GM12878 (cell line): Measurements from ENCODE around the gene TPBGL. TPM values are rescaled to one million over a fixed set of nuclear protein-coding genes. Genes with fewer than 3 reads are reported as not detected.

Experiments
- ATAC-seq: fragments of 200-7000 bp; cut with Tn5 transposase; 3 replicates; pipeline ENCODE4 v1.9.1; 2020; ENCODE audit warnings: mild to moderate bottlenecking, moderate library complexity
- BruUV-seq: library from RNA; stranded (reverse); fragments of 400-500 nt; replicated peaks from 2 replicates; lab custom pipeline; 2021; lab: Mats Ljungman, UMichigan
- CTCF ChIA-PET: fragments of 300-600 bp; sonication (Branson Sonifier 250); formaldehyde crosslinking; extraction: SDS; loops from one replicate; lab custom pipeline; 2021; ENCODE audit warnings: inconsistent platforms; lab: Yijun Ruan, JAX
- POLR2A ChIA-PET: fragments of 350-600 bp; formaldehyde crosslinking; extraction: SDS; loops from one replicate; lab custom pipeline; 2021; ENCODE audit warnings: inconsistent platforms; lab: Charles Lee
- RAD21 ChIA-PET: fragments of 300-600 bp; sonication (Branson Sonifier 250); formaldehyde crosslinking; loops from one replicate; lab custom pipeline; 2023; ENCODE audit warnings: antibody characterized with exemption; ENCODE audit not compliant: unreplicated experiment; lab: Charles Lee
- SMC1A ChIA-PET: fragments of 300-600 bp; sonication (Branson Sonifier 250); formaldehyde crosslinking; loops from one replicate; lab custom pipeline; 2023; ENCODE audit not compliant: unreplicated experiment, uncharacterized antibody; lab: Charles Lee
- DNase-seq: peaks from one replicate; pipeline ENCODE4 v3.0.0-alpha.2; 2011; ENCODE audit warnings: low read depth, low spot score
- FAIRE-seq: peaks from 3 replicates; lab custom pipeline; 2011; peaks lifted over from hg19 to GRCh38; lab: Jason Lieb, UNC
- H2AFZ ChIP-seq: 2 replicates; pipeline ENCODE4 v1.6.0; 2011; ENCODE audit warnings: low read depth, low read length, control low read depth; ENCODE audit not compliant: control insufficient read depth
- H3K27ac ChIP-seq: 2 replicates; pipeline ENCODE4 v1.5.1; 2011; ENCODE audit warnings: control low read depth; ENCODE audit not compliant: control insufficient read depth, insufficient read depth
- H3K27me3 ChIP-seq, 2 experiments: replicated peaks in 1 of 2; 2 replicates each; pipeline versions ENCODE4 v1.6.0 to v1.6.1; 2011; ENCODE audit warnings: low read length in 1 of 2; ENCODE audit not compliant: control insufficient read depth in 2 of 2, insufficient read depth in 2 of 2
- H3K36me3 ChIP-seq, 2 experiments: 2 replicates each; pipeline ENCODE4 v1.5.1; 2011; ENCODE audit warnings: low read length in 1 of 2; ENCODE audit not compliant: control insufficient read depth in 2 of 2, insufficient read depth in 2 of 2
- H3K4me1 ChIP-seq: 2 replicates; pipeline ENCODE4 v1.6.1; 2011; ENCODE audit warnings: mild to moderate bottlenecking, low read length, moderate library complexity, mixed read lengths; ENCODE audit not compliant: control insufficient read depth, insufficient read depth
- H3K4me2 ChIP-seq: 2 replicates; pipeline ENCODE4 v1.6.0; 2011; ENCODE audit warnings: control low read depth; ENCODE audit not compliant: control insufficient read depth, insufficient read depth
- H3K4me3 ChIP-seq: fragments of 200-600 bp; sonication (generic); 2 replicates; pipeline ENCODE4 v1.5.1; 2016
- H3K79me2 ChIP-seq: 2 replicates; pipeline ENCODE4 v1.6.0; 2011; ENCODE audit warnings: low read length; ENCODE audit not compliant: control insufficient read depth, insufficient read depth
- H3K9ac ChIP-seq: 2 replicates; pipeline ENCODE4 v1.8.0; 2011; ENCODE audit warnings: low read length, control low read depth, mixed read lengths; ENCODE audit not compliant: control insufficient read depth, insufficient read depth
- H3K9me3 ChIP-seq: replicated peaks from 3 replicates; pipeline ENCODE4 v1.5.1; 2011; ENCODE audit warnings: mild to moderate bottlenecking, low read length; ENCODE audit not compliant: control insufficient read depth, insufficient read depth
- H4K20me1 ChIP-seq: 2 replicates; pipeline ENCODE4 v1.6.0; 2011; ENCODE audit not compliant: control insufficient read depth, insufficient read depth
- BHLHE40 ChIP-seq, 2 experiments: fragments of 450-650 bp in 1 of 2; IDR thresholded peaks; 2 replicates each; pipeline ENCODE4 v1.6.1; 2011 to 2017; ENCODE audit warnings: low read depth in 2 of 2, borderline replicate concordance in 1 of 2, improper control_type of control experiment in 1 of 2, low read length in 1 of 2, mild to moderate bottlenecking in 1 of 2
- BRCA1 ChIP-seq: IDR thresholded peaks from 2 replicates; pipeline ENCODE4 v1.6.1; 2011; ENCODE audit warnings: low read depth, low read length, improper control_type of control experiment
- CEBPZ ChIP-seq: fragments of 150-350 bp; IDR thresholded peaks from 2 replicates; pipeline ENCODE4 v1.6.1; 2016; ENCODE audit warnings: low read depth, low read length
- CREM ChIP-seq: IDR thresholded peaks from 2 replicates; pipeline ENCODE4 v1.6.1; 2014; ENCODE audit warnings: antibody characterized with exemption, low read depth
- CTCF ChIP-seq, 3 experiments: IDR thresholded peaks in 2 of 3; conservative IDR thresholded peaks in 1 of 3; 2 replicates each; pipeline ENCODE4 v1.5.1; 2011; ENCODE audit warnings: low read depth in 3 of 3, low read length in 3 of 3, mild to moderate bottlenecking in 3 of 3, control low read depth in 2 of 3, moderate library complexity in 2 of 3, inconsistent platforms in 1 of 3, mixed read lengths in 1 of 3; ENCODE audit not compliant: control insufficient read depth in 2 of 3, insufficient read depth in 1 of 3; ENCODE audit errors: extremely low read depth in 1 of 3
- IRF3 ChIP-seq: fragments of 450-650 bp; IDR thresholded peaks from 2 replicates; pipeline ENCODE4 v1.6.1; 2014; ENCODE audit warnings: mild to moderate bottlenecking
- RAD21 ChIP-seq: IDR thresholded peaks from 2 replicates; pipeline ENCODE4 v1.6.1; 2011; ENCODE audit warnings: mild to moderate bottlenecking, low read depth, low read length, moderate library complexity; ENCODE audit not compliant: insufficient read depth
- RAD51 ChIP-seq: fragments of 450-650 bp; IDR thresholded peaks from 2 replicates; pipeline ENCODE4 v1.6.1; 2016; ENCODE audit warnings: moderate library complexity, mild to moderate bottlenecking, inconsistent platforms
- RBBP5 ChIP-seq: fragments of 200-600 bp; sonication (generic); conservative IDR thresholded peaks from 2 replicates; pipeline ENCODE4 v1.6.1; 2016
- TARDBP ChIP-seq: IDR thresholded peaks from 2 replicates; pipeline ENCODE4 v1.6.1; 2016; ENCODE audit warnings: borderline replicate concordance
- TCF7 ChIP-seq: IDR thresholded peaks from 2 replicates; pipeline ENCODE4 v1.6.1; 2014; ENCODE audit warnings: antibody characterized with exemption, borderline replicate concordance
- ZSCAN29 ChIP-seq: fragments of 450-650 bp; IDR thresholded peaks from 2 replicates; pipeline ENCODE4 v1.6.1; 2017; ENCODE audit warnings: mild to moderate bottlenecking, moderate library complexity
- WGBS: methylation state at CpG from one replicate; pipeline ENCODE4 v1.1.6; 2016; ENCODE audit warnings: low lambda C conversion rate; ENCODE audit not compliant: insufficient replicate concordance, insufficient coverage; ENCODE audit errors: missing lambda C conversion rate; 5-methylcytosine and 5-hydroxymethylcytosine counted together
- in situ Hi-C: fragments of 300-500 bp; cut with MboI; formaldehyde crosslinking; loops from 9 replicates; pipeline ENCODE4 v1.14.3; 2018; ENCODE audit warnings: mixed read lengths
- intact Hi-C: fragments of 100-400 bp; cut with micrococcal nuclease; formaldehyde crosslinking; loops from one replicate; pipeline ENCODE4 v1.14.2; 2022; ENCODE audit not compliant: unreplicated experiment
- polyA plus RNA-seq, 11 experiments: library from polyadenylated mRNA; depleted of rRNA in 4 of 11; unstranded in 6 of 11; stranded (reverse) in 5 of 11; fragments of >200 nt; fragmentation: Nextera tagmentation in 4 of 11; fragmentation: Illumina TruSeq in 1 of 11; extraction: Ambion mirVana in 4 of 11; extraction: Trizol in 1 of 11; gene quantifications; 1 replicate in 1 of 11; 2 replicates in 10 of 11; pipeline versions ENCODE4 v1.2.1 to v1.2.3, GENCODE V29; 2011 to 2016; ENCODE audit warnings: inconsistent platforms in 2 of 11, missing spikeins in 2 of 11, low read depth in 1 of 11
- total RNA-seq, 4 experiments: library from RNA; depleted of rRNA in 3 of 4; stranded (reverse); fragments of >200 nt in 3 of 4; fragmentation: Illumina TruSeq in 1 of 4; extraction: Trizol in 1 of 4; gene quantifications; 2 replicates each; pipeline versions ENCODE4 v1.2.1 to v1.2.3, GENCODE V29; 2013 to 2021

The TPBGL gene
- total and polyA plus RNA-seq, 10 of the 15 experiments (the other 5 are each of a cell fraction or from before 2014, with no cell fraction given), result not detected

GRCh38 chr11:75269896-75270295 lies 29.3 kb downstream of the TPBGL start (continued):
- no peak for TF ChIP-seq CEBPZ
- TF ChIP-seq CTCF (IDR thresholded peaks at IDR 0.05 in 2 of 3, conservative IDR thresholded peaks at IDR 0.05 in 1 of 3; ENCODE audit: control insufficient read depth in 2 of 3, extremely low read depth in 1 of 3, insufficient read depth in 1 of 3, low read depth in 3 of 3, low read length in 3 of 3), result no peak
- no peak for TF ChIP-seq TARDBP
- TF ChIP-seq BRCA1, result no peak
- TF ChIP-seq RAD51, result no peak

DNA sequence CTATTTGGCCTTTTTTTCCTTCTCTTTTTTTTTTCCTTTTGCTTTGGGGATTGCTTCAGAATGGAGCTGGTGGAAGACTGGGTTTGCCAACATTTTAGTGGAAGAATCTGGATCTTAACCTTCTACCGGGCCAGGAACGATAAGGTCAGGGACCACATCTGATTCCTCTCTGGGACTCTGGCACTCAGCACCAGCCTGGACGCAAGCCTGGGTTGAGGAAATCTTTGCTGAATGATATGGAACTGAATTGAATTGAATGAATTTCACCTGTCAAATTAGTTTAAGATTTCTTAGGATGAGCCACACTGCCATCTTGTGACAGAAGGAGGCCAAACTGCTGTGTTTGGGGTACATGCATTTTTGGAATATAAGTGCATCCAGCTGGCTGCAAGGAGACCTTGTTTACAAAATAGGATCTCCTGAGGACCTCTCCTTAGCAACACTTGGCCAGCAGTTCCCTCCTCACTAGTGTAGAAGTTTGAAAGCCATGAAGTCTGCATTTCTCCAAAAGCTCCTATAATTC lies 30.4 kb downstream of the TPBGL start:
- no peak overlapping the region for H3K9ac ChIP-seq
- FAIRE-seq (no peak), DNase-seq (no peak), ATAC-seq (no peak; the same call in 2 of the 3 replicates)
- ChIA-PET CTCF (interaction anchor here (0.7 to 16.9 kb wide), 12 partner anchors 9 to 338 kb away, joined by 3 to 406 read pairs (median 4); no protein-coding TSS in a partner anchor), RAD21 (interaction anchor here (1.9 kb wide), 1 partner anchor 9 kb away, joined by 7 read pairs; no protein-coding TSS in a partner anchor), POLR2A (no interaction called here), SMC1A (interaction anchor here (1.5 kb wide), 1 partner anchor 9 kb away, joined by 8 read pairs; no protein-coding TSS in a partner anchor)
- H3K4me1 ChIP-seq, result no peaks in the 10 kb centered on the region
- H3K4me2 ChIP-seq, result no peak overlapping the region
- no peaks in the 10 kb centered on the region for H4K20me1 ChIP-seq
- H3K9me3 ChIP-seq, result no peaks in the 10 kb centered on the region
- intact Hi-C loops (no loop called here), in situ Hi-C loops (no loop called here)
- H3K79me2 ChIP-seq, result no peaks in the 10 kb centered on the region
- no TSS peak for BruUV-seq
- H2AFZ ChIP-seq, result no peak overlapping the region
- no peak overlapping the region for H3K4me3 ChIP-seq
- no peak overlapping the region for H3K27ac ChIP-seq
- no peaks in the 10 kb centered on the region; a peak in 2 of 4 replicates for H3K36me3 ChIP-seq
- H3K27me3 ChIP-seq, result no peaks in the 10 kb centered on the region
- 69% methylated on average over 3 of the region's 3 CpGs for WGBS
- TF ChIP-seq BHLHE40 (IDR thresholded peaks at IDR 0.05; ENCODE audit: borderline replicate concordance in 1 of 2, low read depth in 2 of 2, low read length in 1 of 2), result no peak
- TF ChIP-seq ZSCAN29, result no peak
- 0 out of 2 replicates have a peak, but pooled peaks have one; percentile 27 for TF ChIP-seq RAD21
- no peak for TF ChIP-seq RBBP5
- TF ChIP-seq TCF7, result no peak
- peak; percentile 25 to 40 (median 31); a peak in 4 of 6 replicates for TF ChIP-seq CTCF (IDR thresholded peaks at IDR 0.05 in 2 of 3, conservative IDR thresholded peaks at IDR 0.05 in 1 of 3; ENCODE audit: control insufficient read depth in 2 of 3, extremely low read depth in 1 of 3, insufficient read depth in 1 of 3, low read depth in 3 of 3, low read length in 3 of 3)
- TF ChIP-seq IRF3, result no peak
- no peak for TF ChIP-seq CREM
